HepG2 (cell line): ENCODE data around the gene DOCK10. TPM values are rescaled to one million over a fixed set of nuclear protein-coding genes. Genes with fewer than 3 reads are reported as not detected.

Source experiments
- ATAC-seq: fragments of 200-7000 bp; cut with Tn5 transposase; 3 replicates; pipeline ENCODE4 v1.9.1; 2020; ENCODE audit warnings: mild to moderate bottlenecking, moderate library complexity
- BruUV-seq: library from RNA; stranded (reverse); fragments of 400-500 nt; replicated peaks from 2 replicates; lab custom pipeline; 2021; lab: Mats Ljungman, UMichigan
- CTCF ChIA-PET: fragments of 300-600 bp; formaldehyde crosslinking; extraction: SDS; loops from one replicate; lab custom pipeline; 2021; ENCODE audit warnings: low total read pairs, inconsistent platforms, low intra/inter-chr PET ratio; lab: Yijun Ruan, JAX
- POLR2A ChIA-PET: fragments of 350-600 bp; sonication (Branson Sonifier 250); formaldehyde crosslinking; loops from one replicate; lab custom pipeline; 2020; ENCODE audit warnings: antibody characterized with exemption, inconsistent platforms; lab: Yijun Ruan, JAX
- DNase-seq: peaks from one replicate; pipeline ENCODE4 v3.0.0-alpha.2; 2015; ENCODE audit warnings: low spot score
- FAIRE-seq: peaks from 3 replicates; lab custom pipeline; 2011; peaks lifted over from hg19 to GRCh38; lab: Jason Lieb, UNC
- H2AFZ ChIP-seq: one replicate; pipeline ENCODE4 v1.6.1; 2011; ENCODE audit warnings: low read length, inconsistent platforms
- H3K27ac ChIP-seq: fragments of 300-600 bp; 3 replicates; pipeline ENCODE4 v1.8.0; 2011; ENCODE audit warnings: mixed run types, mild to moderate bottlenecking, mixed read lengths, low read length, inconsistent platforms; ENCODE audit not compliant: insufficient read depth; ENCODE audit errors: extremely low read length
- H3K27me3 ChIP-seq, 2 experiments: fragments of 200-600 bp in 1 of 2; 2 replicates in 1 of 2; 3 replicates in 1 of 2; pipeline versions ENCODE4 v1.6.0 to v1.8.0; 2011; ENCODE audit warnings: low read length in 2 of 2, mild to moderate bottlenecking in 2 of 2, moderate library complexity in 2 of 2, inconsistent platforms in 1 of 2; ENCODE audit not compliant: insufficient read depth in 2 of 2, control insufficient read depth in 1 of 2
- H3K36me3 ChIP-seq, 2 experiments: fragments of 200-600 bp in 1 of 2; replicated peaks in 1 of 2; 2 replicates in 1 of 2; 3 replicates in 1 of 2; pipeline versions ENCODE4 v1.5.1 to v1.8.0; 2011; ENCODE audit warnings: low read length in 2 of 2, inconsistent platforms in 1 of 2; ENCODE audit not compliant: insufficient read depth in 2 of 2, control insufficient read depth in 1 of 2
- H3K4me1 ChIP-seq: 2 replicates; pipeline ENCODE4 v1.5.1; 2012; ENCODE audit warnings: low read length, inconsistent platforms; ENCODE audit not compliant: insufficient read depth
- H3K4me2 ChIP-seq: 2 replicates; pipeline ENCODE4 v1.6.0; 2011; ENCODE audit warnings: low read depth, low read length, inconsistent platforms
- H3K4me3 ChIP-seq, 3 experiments: fragments of 200-600 bp in 1 of 3; sonication (generic), shearing (Covaris generic) in 1 of 3; replicated peaks in 1 of 3; 2 replicates each; pipeline ENCODE4 v1.5.1; 2011 to 2016; ENCODE audit warnings: low read length in 3 of 3, inconsistent platforms in 2 of 3, low read depth in 2 of 3, mild to moderate bottlenecking in 2 of 3, control low read depth in 1 of 3, mixed read lengths in 1 of 3; ENCODE audit not compliant: insufficient read depth in 1 of 3
- H3K79me2 ChIP-seq: one replicate; pipeline ENCODE4 v1.6.1; 2011; ENCODE audit warnings: low read length, inconsistent platforms; ENCODE audit not compliant: insufficient read depth
- H3K9ac ChIP-seq: 2 replicates; pipeline ENCODE4 v1.6.0; 2011; ENCODE audit warnings: mild to moderate bottlenecking, low read depth, low read length, inconsistent platforms; ENCODE audit not compliant: insufficient read depth
- H3K9me3 ChIP-seq: 2 replicates; pipeline ENCODE4 v1.5.1; 2012; ENCODE audit warnings: mild to moderate bottlenecking, low read length
- H4K20me1 ChIP-seq: 2 replicates; pipeline ENCODE4 v1.6.0; 2011; ENCODE audit warnings: inconsistent platforms, mild to moderate bottlenecking, low read length, moderate library complexity; ENCODE audit not compliant: insufficient read depth
- NR3C1 ChIP-seq: sonication (generic); formaldehyde crosslinking; IDR thresholded peaks from 2 replicates; pipeline ENCODE4 v1.4.0; 2020; ENCODE audit warnings: missing genetic modification reagents
- SNAI1 ChIP-seq: sonication (generic); formaldehyde crosslinking; IDR thresholded peaks from 2 replicates; pipeline ENCODE4 v1.5.0; 2020; ENCODE audit warnings: mild to moderate bottlenecking, missing genetic modification reagents, borderline replicate concordance
- TCF12 ChIP-seq, 2 experiments: fragments of 450-650 bp in 1 of 2; sonication (generic) in 1 of 2; formaldehyde crosslinking in 1 of 2; IDR thresholded peaks; 2 replicates each; pipeline versions ENCODE4 v1.6.1 to v1.8.0; 2017 to 2022; ENCODE audit warnings: antibody characterized with exemption in 1 of 2, mild to moderate bottlenecking in 1 of 2, missing genetic modification reagents in 1 of 2, moderate library complexity in 1 of 2
- TOE1 ChIP-seq: sonication (generic); formaldehyde crosslinking; IDR thresholded peaks from 2 replicates; pipeline ENCODE4 v1.4.0; 2020; ENCODE audit warnings: mild to moderate bottlenecking, missing genetic modification reagents
- ZKSCAN8 ChIP-seq: IDR thresholded peaks from 2 replicates; pipeline ENCODE4 v1.6.1; 2016; ENCODE audit warnings: borderline replicate concordance, missing genetic modification reagents, missing compliant biosample characterization
- ZNF644 ChIP-seq: IDR thresholded peaks from 2 replicates; pipeline ENCODE4 v1.6.1; 2016; ENCODE audit warnings: low read depth
- ZNF776 ChIP-seq: sonication (generic); formaldehyde crosslinking; IDR thresholded peaks from 2 replicates; pipeline ENCODE4 v1.4.0; 2020; ENCODE audit warnings: mild to moderate bottlenecking, missing genetic modification reagents
- ZNF780A ChIP-seq: sonication (generic); formaldehyde crosslinking; IDR thresholded peaks from 2 replicates; pipeline ENCODE4 v1.8.0; 2022; ENCODE audit warnings: mild to moderate bottlenecking, missing genetic modification reagents, moderate library complexity
- WGBS: methylation state at CpG from one replicate; pipeline ENCODE4 v1.1.6; 2017; ENCODE audit warnings: low lambda C conversion rate; 5-methylcytosine and 5-hydroxymethylcytosine counted together
- in situ Hi-C: cut with HindIII; loops from 2 replicates; pipeline ENCODE4 v1.10.0; 2017; ENCODE audit warnings: low pct_unique_long_range_greater_than_20kb; ENCODE audit not compliant: extremely low pct_ligation_motif_present
- intact Hi-C: fragments of 100-400 bp; cut with micrococcal nuclease; formaldehyde crosslinking; loops from one replicate; pipeline ENCODE4 v1.10.0; 2022; ENCODE audit not compliant: unreplicated experiment
- polyA plus RNA-seq, 8 experiments: library from polyadenylated mRNA; depleted of rRNA in 3 of 8; stranded (reverse) in 7 of 8; unstranded in 1 of 8; fragments of >200 nt; fragmentation: Illumina TruSeq in 4 of 8; extraction: Trizol in 4 of 8; gene quantifications; 2 replicates each; pipeline versions ENCODE4 v1.2.1 to v1.2.3, GENCODE V29; 2011 to 2016; ENCODE audit warnings: low read depth in 4 of 8, missing spikeins in 1 of 8, mixed read lengths in 1 of 8; ENCODE audit not compliant: insufficient read depth in 1 of 8
- total RNA-seq, 5 experiments: library from RNA; depleted of rRNA; stranded (reverse); fragments of >200 nt; fragmentation: Illumina TruSeq; extraction: Trizol; gene quantifications; 2 replicates each; pipeline ENCODE4 v1.2.3, GENCODE V29; 2016; ENCODE audit warnings: low read depth in 1 of 5
- TF ChIP-seq, protein P1 (sequence below): sonication (generic); formaldehyde crosslinking; IDR thresholded peaks from 2 replicates; pipeline ENCODE4 v1.4.0; 2020; ENCODE audit warnings: mild to moderate bottlenecking, missing genetic modification reagents
- TF ChIP-seq, protein P2 (sequence below): sonication (generic); formaldehyde crosslinking; IDR thresholded peaks from 2 replicates; pipeline ENCODE4 v1.8.1; 2023; ENCODE audit warnings: mild to moderate bottlenecking, missing genetic modification reagents
- TF ChIP-seq, protein P3 (sequence below): sonication (generic); formaldehyde crosslinking; IDR thresholded peaks from 2 replicates; pipeline ENCODE4 v1.9.0; 2021; ENCODE audit warnings: missing genetic modification reagents, mild to moderate bottlenecking, borderline replicate concordance
- TF ChIP-seq, protein P4 (sequence below): sonication (generic); formaldehyde crosslinking; IDR thresholded peaks from 2 replicates; pipeline ENCODE4 v1.4.0; 2020; ENCODE audit warnings: missing genetic modification reagents

Gene DOCK10
- total and polyA plus RNA-seq, 2 of the 13 experiments (the other 11 are each of a cell fraction or from before 2014, with no cell fraction given): not detected

- H2AFZ ChIP-seq: no peak overlapping the region
- no peaks in the 10 kb centered on the region for H3K4me1 ChIP-seq
- H3K27me3 ChIP-seq: no peaks in the 10 kb centered on the region
- no peak overlapping the region for H3K9ac ChIP-seq
- 1% methylated on average over 3 of the region's 3 CpGs for WGBS
- H3K9me3 ChIP-seq: no peaks in the 10 kb centered on the region
- H3K27ac ChIP-seq: no peak overlapping the region
- no peak overlapping the region for H3K4me3 ChIP-seq
- no peaks in the 10 kb centered on the region for H4K20me1 ChIP-seq
- no peaks in the 10 kb centered on the region for H3K79me2 ChIP-seq
- CTCF ChIA-PET: no interaction called here
- H3K36me3 ChIP-seq: no peaks in the 10 kb centered on the region
- no TSS peak for BruUV-seq
- no peak for DNase-seq
- intact Hi-C loops: no loop called here
- FAIRE-seq: no peak
- POLR2A ChIA-PET: no interaction called here
- ATAC-seq: no peak
- in situ Hi-C loops: no loop called here
- TF ChIP-seq, protein P1, sequence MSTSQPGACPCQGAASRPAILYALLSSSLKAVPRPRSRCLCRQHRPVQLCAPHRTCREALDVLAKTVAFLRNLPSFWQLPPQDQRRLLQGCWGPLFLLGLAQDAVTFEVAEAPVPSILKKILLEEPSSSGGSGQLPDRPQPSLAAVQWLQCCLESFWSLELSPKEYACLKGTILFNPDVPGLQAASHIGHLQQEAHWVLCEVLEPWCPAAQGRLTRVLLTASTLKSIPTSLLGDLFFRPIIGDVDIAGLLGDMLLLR (CRISPR knock-in tag): no peak
- TF ChIP-seq TOE1 (CRISPR knock-in tag) (no peak), TCF12 (IDR thresholded peaks at IDR 0.05) (no peak), TCF12 (CRISPR knock-in tag; IDR thresholded peaks at IDR 0.05) (no peak), SNAI1 (CRISPR knock-in tag) (no peak), ZKSCAN8 (CRISPR knock-in tag) (no peak), ZNF776 (CRISPR knock-in tag) (no peak), NR3C1 (no peak), ZNF644 (no peak), ZNF780A (CRISPR knock-in tag) (no peak)
- TF ChIP-seq, protein P2, sequence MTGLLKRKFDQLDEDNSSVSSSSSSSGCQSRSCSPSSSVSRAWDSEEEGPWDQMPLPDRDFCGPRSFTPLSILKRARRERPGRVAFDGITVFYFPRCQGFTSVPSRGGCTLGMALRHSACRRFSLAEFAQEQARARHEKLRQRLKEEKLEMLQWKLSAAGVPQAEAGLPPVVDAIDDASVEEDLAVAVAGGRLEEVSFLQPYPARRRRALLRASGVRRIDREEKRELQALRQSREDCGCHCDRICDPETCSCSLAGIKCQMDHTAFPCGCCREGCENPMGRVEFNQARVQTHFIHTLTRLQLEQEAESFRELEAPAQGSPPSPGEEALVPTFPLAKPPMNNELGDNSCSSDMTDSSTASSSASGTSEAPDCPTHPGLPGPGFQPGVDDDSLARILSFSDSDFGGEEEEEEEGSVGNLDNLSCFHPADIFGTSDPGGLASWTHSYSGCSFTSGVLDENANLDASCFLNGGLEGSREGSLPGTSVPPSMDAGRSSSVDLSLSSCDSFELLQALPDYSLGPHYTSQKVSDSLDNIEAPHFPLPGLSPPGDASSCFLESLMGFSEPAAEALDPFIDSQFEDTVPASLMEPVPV: no peak
- TF ChIP-seq, protein P3, sequence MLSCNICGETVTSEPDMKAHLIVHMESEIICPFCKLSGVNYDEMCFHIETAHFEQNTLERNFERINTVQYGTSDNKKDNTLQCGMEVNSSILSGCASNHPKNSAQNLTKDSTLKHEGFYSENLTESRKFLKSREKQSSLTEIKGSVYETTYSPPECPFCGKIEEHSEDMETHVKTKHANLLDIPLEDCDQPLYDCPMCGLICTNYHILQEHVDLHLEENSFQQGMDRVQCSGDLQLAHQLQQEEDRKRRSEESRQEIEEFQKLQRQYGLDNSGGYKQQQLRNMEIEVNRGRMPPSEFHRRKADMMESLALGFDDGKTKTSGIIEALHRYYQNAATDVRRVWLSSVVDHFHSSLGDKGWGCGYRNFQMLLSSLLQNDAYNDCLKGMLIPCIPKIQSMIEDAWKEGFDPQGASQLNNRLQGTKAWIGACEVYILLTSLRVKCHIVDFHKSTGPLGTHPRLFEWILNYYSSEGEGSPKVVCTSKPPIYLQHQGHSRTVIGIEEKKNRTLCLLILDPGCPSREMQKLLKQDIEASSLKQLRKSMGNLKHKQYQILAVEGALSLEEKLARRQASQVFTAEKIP (CRISPR knock-in tag): no peak
- TF ChIP-seq, protein P4, sequence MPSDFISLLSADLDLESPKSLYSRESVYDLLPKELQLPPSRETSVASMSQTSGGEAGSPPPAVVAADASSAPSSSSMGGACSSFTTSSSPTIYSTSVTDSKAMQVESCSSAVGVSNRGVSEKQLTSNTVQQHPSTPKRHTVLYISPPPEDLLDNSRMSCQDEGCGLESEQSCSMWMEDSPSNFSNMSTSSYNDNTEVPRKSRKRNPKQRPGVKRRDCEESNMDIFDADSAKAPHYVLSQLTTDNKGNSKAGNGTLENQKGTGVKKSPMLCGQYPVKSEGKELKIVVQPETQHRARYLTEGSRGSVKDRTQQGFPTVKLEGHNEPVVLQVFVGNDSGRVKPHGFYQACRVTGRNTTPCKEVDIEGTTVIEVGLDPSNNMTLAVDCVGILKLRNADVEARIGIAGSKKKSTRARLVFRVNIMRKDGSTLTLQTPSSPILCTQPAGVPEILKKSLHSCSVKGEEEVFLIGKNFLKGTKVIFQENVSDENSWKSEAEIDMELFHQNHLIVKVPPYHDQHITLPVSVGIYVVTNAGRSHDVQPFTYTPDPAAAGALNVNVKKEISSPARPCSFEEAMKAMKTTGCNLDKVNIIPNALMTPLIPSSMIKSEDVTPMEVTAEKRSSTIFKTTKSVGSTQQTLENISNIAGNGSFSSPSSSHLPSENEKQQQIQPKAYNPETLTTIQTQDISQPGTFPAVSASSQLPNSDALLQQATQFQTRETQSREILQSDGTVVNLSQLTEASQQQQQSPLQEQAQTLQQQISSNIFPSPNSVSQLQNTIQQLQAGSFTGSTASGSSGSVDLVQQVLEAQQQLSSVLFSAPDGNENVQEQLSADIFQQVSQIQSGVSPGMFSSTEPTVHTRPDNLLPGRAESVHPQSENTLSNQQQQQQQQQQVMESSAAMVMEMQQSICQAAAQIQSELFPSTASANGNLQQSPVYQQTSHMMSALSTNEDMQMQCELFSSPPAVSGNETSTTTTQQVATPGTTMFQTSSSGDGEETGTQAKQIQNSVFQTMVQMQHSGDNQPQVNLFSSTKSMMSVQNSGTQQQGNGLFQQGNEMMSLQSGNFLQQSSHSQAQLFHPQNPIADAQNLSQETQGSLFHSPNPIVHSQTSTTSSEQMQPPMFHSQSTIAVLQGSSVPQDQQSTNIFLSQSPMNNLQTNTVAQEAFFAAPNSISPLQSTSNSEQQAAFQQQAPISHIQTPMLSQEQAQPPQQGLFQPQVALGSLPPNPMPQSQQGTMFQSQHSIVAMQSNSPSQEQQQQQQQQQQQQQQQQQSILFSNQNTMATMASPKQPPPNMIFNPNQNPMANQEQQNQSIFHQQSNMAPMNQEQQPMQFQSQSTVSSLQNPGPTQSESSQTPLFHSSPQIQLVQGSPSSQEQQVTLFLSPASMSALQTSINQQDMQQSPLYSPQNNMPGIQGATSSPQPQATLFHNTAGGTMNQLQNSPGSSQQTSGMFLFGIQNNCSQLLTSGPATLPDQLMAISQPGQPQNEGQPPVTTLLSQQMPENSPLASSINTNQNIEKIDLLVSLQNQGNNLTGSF: no peak
- H3K4me2 ChIP-seq: no peak overlapping the region
These were observed 248.3 kb downstream of the DOCK10 start for GRCh38 chr2:224793946-224794345.
